ENCODE data around the gene CFAP107. TPM values are rescaled to one million over a fixed set of nuclear protein-coding genes. Genes with fewer than 3 reads are reported as not detected.
"Not testable (repeated sequence)": the region's sequence is repeated elsewhere in the genome, so short reads cannot be mapped to it uniquely, and the experiment has no call there.

Gene CFAP107
- total RNA-seq, 6 donors from 2014 or later: 0.76 to 6.2 (median 3.4) TPM; not detected in 1

DNA sequence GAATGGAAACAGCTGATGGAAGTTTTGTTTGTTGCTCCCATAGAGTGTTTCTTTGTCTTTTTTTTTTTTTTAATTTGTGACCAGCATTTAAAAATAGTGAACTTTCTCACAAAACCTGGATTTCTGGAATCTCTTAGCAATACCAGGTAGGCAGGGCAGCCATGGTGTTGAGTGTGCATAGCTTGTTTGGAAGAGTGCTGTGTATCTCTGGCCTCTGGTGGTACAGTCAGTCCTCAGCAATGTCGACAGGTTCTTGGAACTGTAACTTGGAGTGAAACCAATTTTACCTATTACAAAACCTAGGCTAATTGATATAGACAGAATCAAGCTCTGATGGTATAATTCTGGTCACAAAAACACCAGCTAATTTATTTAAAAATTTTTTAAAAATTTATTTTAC lies 23.4 kb upstream of the CFAP107 start:
- ATAC-seq (ENCODE audit: low FRiP score in 2 of 2): no peak
- no peak for TF ChIP-seq POLR2AphosphoS5 (IDR thresholded peaks at IDR 0.05)
- no peak for TF ChIP-seq POLR2A (IDR thresholded peaks at IDR 0.05)
- TF ChIP-seq, protein P1, sequence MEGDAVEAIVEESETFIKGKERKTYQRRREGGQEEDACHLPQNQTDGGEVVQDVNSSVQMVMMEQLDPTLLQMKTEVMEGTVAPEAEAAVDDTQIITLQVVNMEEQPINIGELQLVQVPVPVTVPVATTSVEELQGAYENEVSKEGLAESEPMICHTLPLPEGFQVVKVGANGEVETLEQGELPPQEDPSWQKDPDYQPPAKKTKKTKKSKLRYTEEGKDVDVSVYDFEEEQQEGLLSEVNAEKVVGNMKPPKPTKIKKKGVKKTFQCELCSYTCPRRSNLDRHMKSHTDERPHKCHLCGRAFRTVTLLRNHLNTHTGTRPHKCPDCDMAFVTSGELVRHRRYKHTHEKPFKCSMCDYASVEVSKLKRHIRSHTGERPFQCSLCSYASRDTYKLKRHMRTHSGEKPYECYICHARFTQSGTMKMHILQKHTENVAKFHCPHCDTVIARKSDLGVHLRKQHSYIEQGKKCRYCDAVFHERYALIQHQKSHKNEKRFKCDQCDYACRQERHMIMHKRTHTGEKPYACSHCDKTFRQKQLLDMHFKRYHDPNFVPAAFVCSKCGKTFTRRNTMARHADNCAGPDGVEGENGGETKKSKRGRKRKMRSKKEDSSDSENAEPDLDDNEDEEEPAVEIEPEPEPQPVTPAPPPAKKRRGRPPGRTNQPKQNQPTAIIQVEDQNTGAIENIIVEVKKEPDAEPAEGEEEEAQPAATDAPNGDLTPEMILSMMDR (IDR thresholded peaks at IDR 0.05): no peak
- TF ChIP-seq EP300 (IDR thresholded peaks at IDR 0.05): no peak
- Histone ChIP-seq H3K4me1 (no peaks in the 10 kb centered on the region), H3K27me3 (no peaks in the 10 kb centered on the region), H3K27ac (no peak overlapping the region), H3K4me3 (no peak overlapping the region), H3K9me3 (no peaks in the 10 kb centered on the region), H3K36me3 (no peaks in the 10 kb centered on the region)
- DNase-seq: no peak
- WGBS, 2 donors: 66 to 78% methylated on average over 1 of the region's 1 CpG

DNA sequence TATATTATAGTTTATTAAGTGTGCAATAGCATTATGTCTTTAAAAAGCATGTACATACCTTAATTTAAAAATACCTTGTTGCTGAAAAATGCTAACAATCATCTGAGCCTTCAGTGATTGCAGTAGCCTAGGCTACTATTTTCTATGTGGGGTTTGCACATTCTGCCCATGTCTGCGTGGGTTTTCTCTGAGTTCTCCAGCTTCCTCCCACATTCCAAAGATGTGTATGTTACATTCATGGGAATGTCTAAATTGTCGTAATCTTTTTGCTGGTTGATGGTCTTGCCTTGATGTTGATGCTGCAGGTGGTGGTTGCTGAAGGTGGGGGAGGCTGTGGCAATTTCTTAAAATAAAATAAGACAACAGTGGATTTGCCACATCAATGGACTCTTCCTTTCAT lies 17.6 kb upstream of the CFAP107 start:
- no peaks in the 10 kb centered on the region for H3K36me3 ChIP-seq
- no peaks in the 10 kb centered on the region for H3K27me3 ChIP-seq
- DNase-seq (no peak), ATAC-seq (ENCODE audit: low FRiP score in 2 of 2) (no peak)
- H3K4me3 ChIP-seq: no peak overlapping the region
- WGBS, 2 donors: 82 to 94% methylated on average over 2 of the region's 2 CpGs
- TF ChIP-seq EP300 (IDR thresholded peaks at IDR 0.05): no peak
- no peak for TF ChIP-seq POLR2A (IDR thresholded peaks at IDR 0.05)
- no peak overlapping the region for H3K27ac ChIP-seq
- no peaks in the 10 kb centered on the region for H3K4me1 ChIP-seq
- H3K9me3 ChIP-seq: peaks cover 0 to 23% (median 8%) of the 10 kb centered on the region in 4 donors

DNA sequence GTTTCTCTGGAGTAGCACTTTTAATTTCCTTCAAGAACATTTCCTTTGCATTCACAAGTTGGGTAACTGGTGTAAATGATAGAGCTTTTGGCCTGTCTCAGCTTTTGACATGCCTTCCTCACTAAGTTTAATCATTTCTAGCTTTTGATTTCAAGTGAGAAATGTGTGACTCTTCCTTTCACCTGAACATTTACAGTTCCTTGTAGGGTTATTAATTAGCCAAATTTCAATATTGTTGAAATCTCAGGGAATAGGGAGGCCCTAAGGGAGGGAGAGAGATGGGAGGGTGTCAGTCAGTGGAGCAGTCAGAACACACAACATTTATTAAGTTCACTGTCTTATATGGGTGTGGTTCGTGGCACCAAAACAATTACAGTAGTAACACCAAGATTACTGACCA lies 15.8 kb upstream of the CFAP107 start:
- TF ChIP-seq POLR2A (IDR thresholded peaks at IDR 0.05): no peak
- no peak for TF ChIP-seq EP300 (IDR thresholded peaks at IDR 0.05)
- TF ChIP-seq POLR2AphosphoS5 (IDR thresholded peaks at IDR 0.05): no peak
- TF ChIP-seq, protein P1 (IDR thresholded peaks at IDR 0.05): no peak
- H3K4me3 ChIP-seq: no peak overlapping the region
- no peak overlapping the region for H3K27ac ChIP-seq
- ATAC-seq (ENCODE audit: low FRiP score in 2 of 2) (no peak), DNase-seq (no peak)
- WGBS, 2 donors: 80 to 81% methylated on average over 1 of the region's 1 CpG
- no peaks in the 10 kb centered on the region for H3K27me3 ChIP-seq
- peaks cover 0 to 23% (median 8%) of the 10 kb centered on the region in 4 donors for H3K9me3 ChIP-seq
- no peaks in the 10 kb centered on the region for H3K4me1 ChIP-seq
- H3K36me3 ChIP-seq: no peaks in the 10 kb centered on the region

DNA sequence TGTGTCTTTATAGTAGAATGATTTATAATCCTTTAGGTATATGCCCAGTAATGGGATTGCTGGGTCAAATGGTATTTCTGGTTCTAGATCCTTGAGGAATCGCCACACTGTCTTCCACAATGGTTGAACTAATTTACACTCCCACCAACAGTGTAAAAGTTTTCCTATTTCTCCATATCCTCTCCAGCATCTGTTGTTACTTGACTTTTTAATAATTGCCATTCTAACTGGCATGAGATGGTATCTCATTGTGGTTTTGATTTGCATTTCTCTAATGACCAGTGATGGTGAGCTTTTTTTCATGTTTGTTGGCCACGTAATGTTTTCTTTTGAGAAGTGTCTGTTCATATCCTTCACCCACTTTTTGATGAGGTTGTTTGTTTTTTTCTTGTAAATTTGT lies 14.9 kb upstream of the CFAP107 start:
- H3K27ac ChIP-seq; H3K27me3 ChIP-seq; ATAC-seq (ENCODE audit: low FRiP score in 2 of 2); H3K4me3 ChIP-seq; H3K4me1 ChIP-seq; H3K36me3 ChIP-seq; DNase-seq: not testable (repeated sequence)
- H3K9me3 ChIP-seq: peaks cover 0 to 23% (median 8%) of the 10 kb centered on the region in 4 donors
- 76 to 86% methylated on average over 2 of the region's 2 CpGs for WGBS, 2 donors

DNA sequence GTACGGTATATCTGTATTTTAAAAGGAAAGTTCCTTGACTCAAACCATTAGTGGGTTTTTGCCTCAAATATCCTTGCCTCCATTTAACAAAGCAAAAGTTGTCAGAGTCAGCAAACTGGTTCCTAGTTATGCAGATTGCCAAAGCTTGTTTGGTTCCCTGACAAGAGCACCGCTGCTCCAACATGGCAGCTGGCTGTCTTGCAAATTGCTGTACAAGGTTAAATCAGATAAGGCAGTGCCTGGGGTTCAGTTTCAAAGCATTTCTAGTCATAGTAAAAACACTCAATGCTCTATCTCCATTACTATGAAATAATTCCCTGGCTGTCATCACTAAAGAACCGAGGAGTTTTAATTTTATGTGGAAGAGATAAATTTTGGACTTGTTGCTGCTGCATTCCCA lies 11.3 kb upstream of the CFAP107 start:
- Histone ChIP-seq H3K27me3 (no peaks in the 10 kb centered on the region), H3K36me3 (no peaks in the 10 kb centered on the region), H3K9me3 (peaks cover 0 to 15% (median 6%) of the 10 kb centered on the region in 4 donors), H3K4me3 (no peak overlapping the region), H3K27ac (no peak overlapping the region), H3K4me1 (no peaks in the 10 kb centered on the region)
- DNase-seq: no peak
- TF ChIP-seq POLR2A (IDR thresholded peaks at IDR 0.05): no peak
- TF ChIP-seq, protein P1 (IDR thresholded peaks at IDR 0.05): no peak
- no peak for TF ChIP-seq EP300 (IDR thresholded peaks at IDR 0.05)
- TF ChIP-seq POLR2AphosphoS5 (IDR thresholded peaks at IDR 0.05): no peak
- 64 to 85% methylated on average over 3 of the region's 3 CpGs for WGBS, 2 donors
- ATAC-seq (ENCODE audit: low FRiP score in 2 of 2): no peak

DNA sequence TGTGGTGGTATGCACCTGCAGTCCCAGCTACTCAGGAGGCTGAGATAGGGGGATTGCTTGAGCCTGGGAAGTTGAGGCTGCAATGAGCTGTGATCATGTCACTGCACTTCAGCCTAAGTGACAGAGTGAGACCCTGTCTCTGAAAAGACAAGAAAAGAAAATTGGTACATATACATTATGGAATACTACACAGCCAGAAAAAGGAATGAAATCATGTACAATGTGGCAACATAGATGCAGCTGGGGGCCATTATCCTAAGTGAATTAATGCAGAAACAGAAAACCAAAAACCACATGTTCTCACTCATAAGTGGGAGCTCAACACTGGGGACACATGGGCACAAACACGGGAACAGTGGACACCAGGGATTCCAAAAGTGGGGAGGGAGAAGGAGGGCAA lies 7.1 kb upstream of the CFAP107 start:
- Histone ChIP-seq H3K4me3 (no peak overlapping the region), H3K27me3 (no peaks in the 10 kb centered on the region), H3K36me3 (no peaks in the 10 kb centered on the region), H3K27ac (no peak overlapping the region), H3K9me3 (no peaks in the 10 kb centered on the region), H3K4me1 (no peaks in the 10 kb centered on the region)
- no peak for ATAC-seq (ENCODE audit: low FRiP score in 2 of 2)
- TF ChIP-seq POLR2AphosphoS5 (IDR thresholded peaks at IDR 0.05): no peak
- no peak for TF ChIP-seq EP300 (IDR thresholded peaks at IDR 0.05)
- TF ChIP-seq POLR2A (IDR thresholded peaks at IDR 0.05): no peak
- TF ChIP-seq, protein P1 (IDR thresholded peaks at IDR 0.05): no peak
- whole genome bisulfite sequencing, 2 donors: 89 to 100% methylated on average over 1 of the region's 1 CpG
- DNase-seq: no peak
